Endodermal cell (in vitro differentiated cells): ENCODE data around the gene PIGB. TPM values are rescaled to one million over a fixed set of nuclear protein-coding genes. Genes with fewer than 3 reads are reported as not detected.

ENCODE experiments used
- DNase-seq: peaks from one replicate; pipeline ENCODE4 v3.0.0-alpha.2; 2017
- H3K27ac ChIP-seq: 2 replicates; pipeline ENCODE4 v1.5.1; 2013; ENCODE audit warnings: mild to moderate bottlenecking, low read depth, low read length, moderate library complexity
- H3K27me3 ChIP-seq: 2 replicates; pipeline ENCODE4 v1.6.1; 2013; ENCODE audit warnings: mild to moderate bottlenecking, low read length, moderate library complexity; ENCODE audit not compliant: insufficient read depth, control insufficient read depth, poor library complexity, severe bottlenecking
- H3K36me3 ChIP-seq: 2 replicates; pipeline ENCODE4 v1.7.0; 2013; ENCODE audit warnings: mild to moderate bottlenecking, low read length, moderate library complexity; ENCODE audit not compliant: control insufficient read depth, insufficient read depth
- H3K4me1 ChIP-seq: one replicate; pipeline ENCODE4 v1.7.0; 2013; ENCODE audit warnings: low read length; ENCODE audit not compliant: control insufficient read depth, insufficient read depth
- H3K4me3 ChIP-seq: 2 replicates; pipeline ENCODE4 v1.5.1; 2013; ENCODE audit warnings: mild to moderate bottlenecking, low read length, moderate library complexity
- H3K9ac ChIP-seq: 2 replicates; pipeline ENCODE4 v1.6.1; 2013; ENCODE audit warnings: mild to moderate bottlenecking, low read length, moderate library complexity; ENCODE audit not compliant: poor library complexity, severe bottlenecking; ENCODE audit errors: extremely low read depth
- H3K9me3 ChIP-seq: 2 replicates; pipeline ENCODE4 v1.6.1; 2013; ENCODE audit warnings: mild to moderate bottlenecking, low read length, moderate library complexity; ENCODE audit not compliant: control insufficient read depth
- H3K27ac Mint-ChIP-seq: 2 replicates; pipeline ENCODE4 v1.8.0; 2020; ENCODE audit warnings: mixed read lengths
- H3K27me3 Mint-ChIP-seq: 2 replicates; pipeline ENCODE4 v1.8.0; 2021; ENCODE audit warnings: mild to moderate bottlenecking, mixed read lengths; ENCODE audit not compliant: insufficient read depth
- H3K36me3 Mint-ChIP-seq: 2 replicates; pipeline ENCODE4 v1.8.0; 2020; ENCODE audit warnings: low read depth, mixed read lengths
- H3K4me1 Mint-ChIP-seq: 2 replicates; pipeline ENCODE4 v1.8.0; 2020; ENCODE audit warnings: mixed read lengths
- H3K4me3 Mint-ChIP-seq: 2 replicates; pipeline ENCODE4 v1.8.0; 2020; ENCODE audit warnings: mild to moderate bottlenecking, moderate library complexity, mixed read lengths
- H3K9me3 Mint-ChIP-seq: 2 replicates; pipeline ENCODE4 v1.8.0; 2020; ENCODE audit warnings: mild to moderate bottlenecking, mixed read lengths
- CTCF ChIP-seq: fragments of 200-600 bp; sonication (generic); conservative IDR thresholded peaks from 2 replicates; pipeline ENCODE4 v1.5.0; 2021; ENCODE audit warnings: antibody characterized with exemption, mild to moderate bottlenecking
- WGBS, 2 experiments: methylation state at CpG; one replicate each; pipeline versions ENCODE4 v1.1.5 to v1.1.7; 2013; ENCODE audit warnings: missing lambda C conversion rate in 2 of 2, mixed read lengths in 1 of 2; ENCODE audit not compliant: insufficient coverage in 1 of 2, insufficient read length in 1 of 2; 5-methylcytosine and 5-hydroxymethylcytosine counted together
- long read RNA-seq, 4 experiments: library from polyadenylated mRNA in 2 of 4; library from RNA in 1 of 4; library from capped mRNA in 1 of 4; stranded (forward) in 3 of 4; unstranded in 1 of 4; transcript quantifications; one replicate each; pipeline ENCODE4 v2.0.0, GENCODE V29; 2020 to 2021; ENCODE audit warnings: inconsistent platforms in 1 of 4
- polyA plus RNA-seq, 2 experiments: library from polyadenylated mRNA; stranded (reverse); fragments of 50-300 nt; gene quantifications; one replicate each; pipeline ENCODE4 v1.2.3, GENCODE V29; 2013
- total RNA-seq, 2 donors: library from RNA; stranded (reverse); fragmentation: NEBNext Ultra II Directional in 1 of 2; extraction: Animal tissue kit (Norgen Biotek cat#: 25700) in 1 of 2; gene quantifications; 2 replicates in 1 of 2; 3 replicates in 1 of 2; pipeline ENCODE4 v1.2.1, GENCODE V29; 2021

The PIGB gene
- 1 to 10 TPM; 9.3 to 9.4 TPM for total RNA-seq
- polyA plus RNA-seq (2013, experiment 1 of 2): 8.2 TPM
- polyA plus RNA-seq (2013, experiment 2 of 2): 8.7 TPM
- long read RNA-seq, experiment 1, partial matches to known transcripts: 3 of 6 reads
- long read RNA-seq, experiment 1, other reads (novel, unspliced or antisense): 2 of 6 reads
- long read RNA-seq, experiment 2, partial matches to known transcripts: 0 of 8 reads
- long read RNA-seq, experiment 2, other reads (novel, unspliced or antisense): 3 of 8 reads
- long read RNA-seq, experiment 3, transcript PIGB-202 (12 exons, 1,668 nt): major isoform, 18 of 35 reads
- long read RNA-seq, experiment 3, partial matches to known transcripts: 1 of 35 reads
- long read RNA-seq, experiment 3, other reads (novel, unspliced or antisense): 15 of 35 reads
- long read RNA-seq, experiment 4, partial matches to known transcripts: 1 of 11 reads
- long read RNA-seq, experiment 4, other reads (novel, unspliced or antisense): 6 of 11 reads

- Mint-ChIP-seq H3K4me3 (peak within 1 kb of the TSS; percentile 98), H3K4me1 (peaks cover 14% of the 10 kb centered on the region), H3K9me3 (no peaks in the 10 kb centered on the region), H3K36me3 (peaks cover 13% of the 10 kb centered on the region), H3K27me3 (no peaks in the 10 kb centered on the region), H3K27ac (peak within 1 kb of the TSS; percentile 99)
- Histone ChIP-seq H3K4me1 (no peaks in the 10 kb centered on the region), H3K27ac (peak within 1 kb of the TSS; percentile 81), H3K9ac (peak within 1 kb of the TSS; percentile 91), H3K4me3 (peak within 1 kb of the TSS; percentile 96), H3K27me3 (no peaks in the 10 kb centered on the region), H3K9me3 (no peaks in the 10 kb centered on the region), H3K36me3 (no peaks in the 10 kb centered on the region)
- peak; percentile 93 for DNase-seq
- peak; percentile 46 for TF ChIP-seq CTCF
- 6 to 7% methylated on average over 25 to 49 of the region's 49 CpGs for WGBS, 2 experiments
Observed at GRCh38 chr15:55318588-55319494, at the start of gene PIGB, which contains the start of gene PIGBOS1. Gene PIGB, plus strand, starts transcription at chr15:55319222. Its CDS starts 29 bp downstream, at chr15:55319251. Gene PIGBOS1, minus strand, starts transcription at chr15:55319123. Its CDS starts 1,331 bp downstream, at chr15:55317792.

GRCh38 chr15:55270291-55270690, 48.7 kb upstream of the PIGB start:
- H3K27ac ChIP-seq: no peak overlapping the region
- H3K27me3 ChIP-seq: no peaks in the 10 kb centered on the region
- H3K4me1 ChIP-seq: no peaks in the 10 kb centered on the region
- Mint-ChIP-seq H3K4me3 (no peak overlapping the region), H3K4me1 (no peaks in the 10 kb centered on the region), H3K27ac (no peak overlapping the region), H3K9me3 (no peaks in the 10 kb centered on the region), H3K36me3 (peaks cover 3% of the 10 kb centered on the region), H3K27me3 (no peaks in the 10 kb centered on the region)
- H3K36me3 ChIP-seq: no peaks in the 10 kb centered on the region
- no peaks in the 10 kb centered on the region for H3K9me3 ChIP-seq
- no peak for TF ChIP-seq CTCF
- 88 to 92% methylated on average over 4 to 6 of the region's 6 CpGs for WGBS, 2 experiments
- DNase-seq: no peak
- no peak overlapping the region for H3K9ac ChIP-seq
- H3K4me3 ChIP-seq: no peak overlapping the region

GRCh38 chr15:55276324-55276723, 42.7 kb upstream of the PIGB start:
- H3K36me3 Mint-ChIP-seq: peaks cover 3% of the 10 kb centered on the region
- no peaks in the 10 kb centered on the region for H3K27me3 Mint-ChIP-seq
- TF ChIP-seq CTCF: no peak
- no peak overlapping the region for H3K27ac Mint-ChIP-seq
- WGBS, 2 experiments: 99% methylated on average over 5 of the region's 5 CpGs; no CpG with 5 or more reads in 1 of the 2 experiments
- H3K4me1 Mint-ChIP-seq: no peaks in the 10 kb centered on the region
- Histone ChIP-seq H3K4me3 (no peak overlapping the region), H3K4me1 (no peaks in the 10 kb centered on the region), H3K9ac (no peak overlapping the region), H3K9me3 (no peaks in the 10 kb centered on the region), H3K36me3 (no peaks in the 10 kb centered on the region), H3K27me3 (no peaks in the 10 kb centered on the region), H3K27ac (no peak overlapping the region)
- no peaks in the 10 kb centered on the region for H3K9me3 Mint-ChIP-seq
- H3K4me3 Mint-ChIP-seq: no peak overlapping the region
- no peak for DNase-seq
